IPS-18a (cell line): ENCODE measurements around the gene EDARADD.

ENCODE experiments used
- H3K27ac ChIP-seq: one replicate; pipeline ENCODE4 v1.5.1; 2013; ENCODE audit warnings: low read length
- H3K27me3 ChIP-seq: one replicate; pipeline ENCODE4 v1.6.1; 2013; ENCODE audit warnings: mild to moderate bottlenecking, low read length; ENCODE audit not compliant: control insufficient read depth, insufficient read depth
- H3K36me3 ChIP-seq: one replicate; pipeline ENCODE4 v1.6.1; 2013; ENCODE audit warnings: low read depth, low read length; ENCODE audit not compliant: control insufficient read depth
- H3K4me1 ChIP-seq: one replicate; pipeline ENCODE4 v1.6.1; 2013; ENCODE audit warnings: low read depth, low read length; ENCODE audit not compliant: control insufficient read depth
- H3K4me3 ChIP-seq: one replicate; pipeline ENCODE4 v1.5.1; 2013; ENCODE audit warnings: low read length
- H3K9ac ChIP-seq: one replicate; pipeline ENCODE4 v1.6.1; 2013; ENCODE audit warnings: mild to moderate bottlenecking, low read length, moderate library complexity
- H3K9me3 ChIP-seq: one replicate; pipeline ENCODE4 v1.6.1; 2013; ENCODE audit warnings: low read depth, low read length; ENCODE audit not compliant: control insufficient read depth

The EDARADD gene

DNA sequence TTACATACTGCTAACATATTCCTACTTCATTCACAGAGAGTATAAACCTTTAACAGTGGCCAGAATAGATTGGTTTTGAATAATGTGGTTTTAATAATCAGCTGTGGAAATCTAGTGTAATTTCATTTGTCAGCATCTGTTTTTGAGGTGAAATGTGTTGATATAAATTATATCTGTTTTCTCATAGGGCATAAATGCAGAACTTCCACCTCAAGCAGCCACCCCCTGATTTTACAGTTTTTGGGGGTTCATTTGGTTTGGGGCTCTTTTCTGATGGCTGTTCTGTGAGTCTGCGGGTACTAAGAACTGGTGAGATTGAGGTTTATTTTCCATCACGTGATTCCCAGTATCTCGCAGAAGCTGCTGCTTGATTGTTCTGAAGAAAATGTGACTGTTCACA is 23.2 kb downstream of the EDARADD start:
- H3K36me3 ChIP-seq: no peaks in the 10 kb centered on the region
- peaks cover 4% of the 10 kb centered on the region for H3K4me1 ChIP-seq
- H3K27me3 ChIP-seq: no peaks in the 10 kb centered on the region
- H3K9me3 ChIP-seq: no peaks in the 10 kb centered on the region
- no peak overlapping the region for H3K9ac ChIP-seq
- no peak overlapping the region for H3K4me3 ChIP-seq
- no peak overlapping the region for H3K27ac ChIP-seq

- H3K27me3 ChIP-seq: no peaks in the 10 kb centered on the region
- H3K36me3 ChIP-seq: no peaks in the 10 kb centered on the region
- no peaks in the 10 kb centered on the region for H3K9me3 ChIP-seq
- H3K27ac ChIP-seq: no peak overlapping the region
- peaks cover 4% of the 10 kb centered on the region for H3K4me1 ChIP-seq
- no peak overlapping the region for H3K4me3 ChIP-seq
- H3K9ac ChIP-seq: no peak overlapping the region
Measured at GRCh38 chr1:236419502-236419901, 25.4 kb downstream of the EDARADD start.

DNA sequence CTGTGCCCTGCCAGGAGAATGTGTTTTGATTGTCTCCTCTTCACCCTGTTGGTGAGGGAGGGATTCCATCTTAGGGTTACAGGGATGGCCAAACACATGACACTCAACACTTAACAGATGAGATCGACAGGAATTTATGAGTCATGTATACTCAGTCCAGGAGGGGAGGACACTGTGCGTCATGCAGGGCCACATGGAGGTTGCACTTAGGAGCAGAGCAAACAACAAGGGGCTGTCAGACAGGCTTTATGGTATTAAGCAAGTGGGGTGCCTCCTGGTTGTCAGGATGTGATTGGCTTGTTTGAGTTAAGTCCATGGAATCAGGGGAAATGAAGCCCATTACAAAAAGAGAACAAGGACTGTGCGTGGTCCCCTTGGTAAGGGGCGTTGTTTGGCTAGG is 26.9 kb downstream of the EDARADD start:
- Histone ChIP-seq H3K4me1 (peaks cover 4% of the 10 kb centered on the region), H3K36me3 (no peaks in the 10 kb centered on the region), H3K9ac (no peak overlapping the region), H3K27me3 (no peaks in the 10 kb centered on the region), H3K4me3 (no peak overlapping the region), H3K9me3 (no peaks in the 10 kb centered on the region), H3K27ac (no peak overlapping the region)

DNA sequence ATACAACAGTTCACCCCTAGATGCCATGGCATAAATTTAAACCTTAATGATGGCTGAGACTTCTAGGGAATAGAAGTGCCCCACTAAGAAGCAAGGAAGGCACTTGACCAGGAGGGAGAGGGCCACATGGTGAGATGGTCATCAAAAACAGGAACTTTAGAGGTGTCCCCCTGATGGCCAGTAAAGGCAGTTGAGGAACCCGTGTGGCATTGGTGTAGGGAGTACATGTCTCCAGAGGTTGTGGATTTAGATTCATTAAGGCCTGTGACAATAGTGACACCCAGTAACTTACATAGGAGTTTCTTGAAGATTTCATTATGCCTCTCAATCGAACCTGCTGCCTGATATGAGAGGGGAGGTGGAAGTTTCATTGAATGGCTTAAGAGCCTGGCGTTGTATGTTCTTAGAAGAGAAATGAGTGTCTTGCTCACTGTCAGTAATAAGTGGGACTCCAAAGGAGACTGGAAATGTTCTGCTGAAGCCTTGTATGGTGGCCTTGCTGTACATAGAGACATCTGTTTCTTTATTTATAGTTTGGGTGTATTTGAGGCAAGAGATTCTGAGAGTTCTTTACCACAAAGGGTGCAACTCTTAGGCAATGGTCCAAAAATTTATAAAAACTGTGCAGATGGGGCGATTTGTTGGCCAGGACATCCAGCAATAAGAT is 27.9 kb downstream of the EDARADD start:
- Histone ChIP-seq H3K9ac (no peak overlapping the region), H3K9me3 (no peaks in the 10 kb centered on the region), H3K36me3 (no peaks in the 10 kb centered on the region), H3K27me3 (no peaks in the 10 kb centered on the region), H3K4me1 (peaks cover 4% of the 10 kb centered on the region), H3K4me3 (no peak overlapping the region), H3K27ac (no peak overlapping the region)

- H3K27me3 ChIP-seq: no peaks in the 10 kb centered on the region
- H3K4me3 ChIP-seq: no peak overlapping the region
- no peaks in the 10 kb centered on the region for H3K36me3 ChIP-seq
- no peak overlapping the region for H3K9ac ChIP-seq
- H3K27ac ChIP-seq: no peak overlapping the region
- no peaks in the 10 kb centered on the region for H3K9me3 ChIP-seq
- H3K4me1 ChIP-seq: peaks cover 4% of the 10 kb centered on the region
Measured at GRCh38 chr1:236422517-236422876, 28.4 kb downstream of the EDARADD start.

DNA sequence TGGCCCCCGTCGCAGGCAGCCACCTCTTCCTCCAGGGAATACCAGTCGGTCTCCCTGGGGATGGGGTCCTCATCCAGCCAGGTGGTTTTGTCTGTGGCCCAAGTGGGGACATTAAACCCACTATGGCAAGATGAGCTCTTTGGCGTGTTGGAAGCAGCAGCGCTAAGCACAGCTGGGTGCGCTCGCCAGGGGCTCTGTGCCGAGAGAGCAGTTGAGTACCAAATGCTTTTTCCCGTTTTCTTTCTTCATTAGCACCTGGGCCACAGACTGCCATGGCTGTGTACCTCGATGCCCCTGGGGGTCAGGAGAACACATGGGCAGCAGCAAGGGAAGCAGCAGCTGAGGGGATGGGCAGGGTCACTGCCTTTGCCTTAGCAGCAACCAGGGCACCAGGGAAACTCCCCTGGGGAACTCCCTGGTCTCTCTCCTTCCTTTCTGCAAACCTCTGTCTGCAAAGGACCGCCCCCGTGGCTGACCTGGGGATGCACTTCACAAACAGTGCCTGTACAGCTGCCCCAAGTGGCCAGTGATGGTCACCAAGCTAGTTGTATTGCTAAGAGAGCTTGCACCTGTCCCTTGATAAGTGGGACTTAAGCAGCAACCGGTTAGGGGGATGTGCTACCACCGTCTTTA is 31.1 kb downstream of the EDARADD start:
- no peak overlapping the region for H3K27ac ChIP-seq
- no peaks in the 10 kb centered on the region for H3K36me3 ChIP-seq
- H3K4me3 ChIP-seq: no peak overlapping the region
- H3K9ac ChIP-seq: no peak overlapping the region
- H3K4me1 ChIP-seq: peaks cover 4% of the 10 kb centered on the region
- no peaks in the 10 kb centered on the region for H3K9me3 ChIP-seq
- H3K27me3 ChIP-seq: no peaks in the 10 kb centered on the region

- Histone ChIP-seq H3K27ac (no peak overlapping the region), H3K4me1 (no peaks in the 10 kb centered on the region), H3K9me3 (no peaks in the 10 kb centered on the region), H3K4me3 (no peak overlapping the region), H3K36me3 (no peaks in the 10 kb centered on the region), H3K27me3 (no peaks in the 10 kb centered on the region), H3K9ac (no peak overlapping the region)
Measured at GRCh38 chr1:236426215-236426614, 32.1 kb downstream of the EDARADD start.

DNA sequence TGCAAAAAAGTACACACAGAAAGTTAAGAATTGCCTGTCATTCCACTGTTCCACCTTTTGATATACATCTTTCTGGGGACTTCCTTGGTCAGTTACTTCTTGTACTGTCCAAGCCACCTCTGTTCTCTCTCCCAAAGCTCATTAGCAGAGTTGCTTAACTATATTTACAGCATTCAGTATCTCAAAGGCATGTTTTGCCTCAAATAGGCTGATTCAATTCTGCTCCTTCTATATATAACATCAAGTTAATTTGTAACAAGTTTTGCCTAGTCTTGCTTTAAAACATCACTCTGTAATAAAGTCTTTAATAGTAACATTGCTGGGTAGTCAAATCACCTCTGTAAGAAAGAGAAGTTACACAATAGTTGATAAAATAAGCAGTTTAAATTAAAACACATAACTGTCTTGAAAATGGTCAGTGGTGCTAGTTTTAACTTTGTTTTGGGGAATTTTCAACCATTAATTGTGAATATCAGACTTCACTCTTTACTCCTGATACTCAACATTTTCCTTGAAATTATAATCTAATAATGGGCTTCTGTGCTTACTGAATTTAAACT is 35.7 kb downstream of the EDARADD start:
- no peaks in the 10 kb centered on the region for H3K36me3 ChIP-seq
- H3K4me3 ChIP-seq: no peak overlapping the region
- no peak overlapping the region for H3K9ac ChIP-seq
- H3K9me3 ChIP-seq: no peaks in the 10 kb centered on the region
- H3K4me1 ChIP-seq: no peaks in the 10 kb centered on the region
- no peak overlapping the region for H3K27ac ChIP-seq
- H3K27me3 ChIP-seq: no peaks in the 10 kb centered on the region

DNA sequence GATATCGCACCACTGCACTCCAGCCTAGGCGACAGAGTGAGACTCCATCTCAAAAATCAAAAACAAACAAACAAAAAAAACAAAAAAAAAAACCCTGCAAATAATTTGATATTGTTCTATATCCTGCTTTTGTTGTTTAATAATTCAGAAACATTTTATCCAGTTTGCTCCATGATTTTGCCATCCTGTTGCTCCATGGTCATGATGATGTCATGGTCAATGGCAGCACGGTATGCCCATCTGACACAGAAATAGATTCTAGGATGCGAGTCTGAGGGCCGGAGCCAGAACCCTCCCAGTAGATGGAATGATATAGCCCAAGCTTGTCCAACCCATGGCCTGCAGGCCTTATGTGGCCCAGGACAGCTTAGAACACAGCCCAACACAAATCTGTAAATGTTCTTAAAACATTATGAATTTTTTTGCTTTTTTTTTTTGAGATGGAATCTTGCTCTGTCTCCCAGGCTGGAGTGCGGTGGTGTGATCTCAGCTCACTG is 39.8 kb downstream of the EDARADD start:
- Histone ChIP-seq H3K9me3 (no peaks in the 10 kb centered on the region), H3K4me1 (no peaks in the 10 kb centered on the region), H3K27ac (no peak overlapping the region), H3K36me3 (no peaks in the 10 kb centered on the region), H3K9ac (no peak overlapping the region), H3K27me3 (no peaks in the 10 kb centered on the region), H3K4me3 (no peak overlapping the region)

DNA sequence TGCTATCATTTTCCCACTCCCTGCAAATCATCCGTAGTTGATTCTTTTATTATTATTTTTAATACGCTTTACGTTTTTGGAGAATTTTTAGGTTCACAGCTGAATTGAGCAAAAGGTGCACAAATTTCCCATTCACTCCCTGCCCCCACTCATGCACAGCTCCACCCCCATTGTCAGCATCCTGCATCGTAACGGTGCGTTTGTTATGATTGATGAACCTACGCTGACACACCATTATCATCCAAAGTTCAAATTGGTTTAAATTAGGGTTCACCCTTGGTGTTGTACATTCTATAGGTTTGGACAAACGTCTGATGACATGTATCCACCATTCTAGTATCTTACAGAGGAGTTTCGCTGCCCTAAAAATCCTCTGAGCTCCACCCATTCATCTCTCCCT is 44.5 kb downstream of the EDARADD start:
- H3K9ac ChIP-seq: no peak overlapping the region
- no peak overlapping the region for H3K27ac ChIP-seq
- H3K4me3 ChIP-seq: no peak overlapping the region
- no peaks in the 10 kb centered on the region for H3K4me1 ChIP-seq
- H3K36me3 ChIP-seq: no peaks in the 10 kb centered on the region
- no peaks in the 10 kb centered on the region for H3K9me3 ChIP-seq
- H3K27me3 ChIP-seq: no peaks in the 10 kb centered on the region

- no peak overlapping the region for H3K27ac ChIP-seq
- no peaks in the 10 kb centered on the region for H3K4me1 ChIP-seq
- H3K36me3 ChIP-seq: no peaks in the 10 kb centered on the region
- H3K4me3 ChIP-seq: no peak overlapping the region
- no peaks in the 10 kb centered on the region for H3K9me3 ChIP-seq
- no peak overlapping the region for H3K9ac ChIP-seq
- H3K27me3 ChIP-seq: no peaks in the 10 kb centered on the region
Measured at GRCh38 chr1:236440373-236440772, 46.3 kb downstream of the EDARADD start.

DNA sequence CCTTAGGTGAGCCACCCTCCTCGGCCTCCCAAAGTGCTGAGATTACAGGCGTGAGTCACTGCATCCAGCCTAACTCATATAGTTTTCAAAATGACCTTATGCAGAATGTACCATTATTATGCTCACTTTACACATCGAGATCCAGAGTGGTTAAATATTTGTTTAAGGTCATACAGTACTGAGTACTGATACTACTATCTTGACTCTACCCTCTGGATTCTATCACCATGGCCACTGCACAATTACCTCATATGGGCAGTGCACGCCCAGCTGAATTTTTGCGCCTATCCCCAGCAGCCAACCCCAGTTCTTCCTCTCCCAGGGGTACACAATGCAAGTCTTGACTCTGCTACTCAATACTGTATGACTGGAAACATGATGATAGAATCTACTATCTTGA is 56.7 kb downstream of the EDARADD start:
- Histone ChIP-seq H3K36me3 (no peaks in the 10 kb centered on the region), H3K4me3 (no peak overlapping the region), H3K9ac (no peak overlapping the region), H3K9me3 (no peaks in the 10 kb centered on the region), H3K27me3 (no peaks in the 10 kb centered on the region), H3K27ac (no peak overlapping the region), H3K4me1 (no peaks in the 10 kb centered on the region)
